RWPE1 (cell line): Measurements from ENCODE around the gene PA2G4.

ENCODE experiments used
- CTCF ChIA-PET: fragments of 350-600 bp; sonication (Branson Sonifier 250); formaldehyde crosslinking; extraction: SDS; loops from one replicate; lab custom pipeline; 2021; lab: Yijun Ruan, JAX
- POLR2A ChIA-PET: fragments of 400-600 bp; formaldehyde crosslinking; extraction: SDS; loops from one replicate; lab custom pipeline; 2020; ENCODE audit warnings: antibody characterized with exemption; ENCODE audit not compliant: low non-redundant PET; lab: Yijun Ruan, JAX
- DNase-seq: peaks from one replicate; pipeline ENCODE4 v3.0.0; 2012; ENCODE audit warnings: low spot score
- H3K27ac ChIP-seq: fragments of 450-650 bp; 2 replicates; pipeline ENCODE4 v1.5.1; 2017
- CTCF ChIP-seq: fragments of 450-650 bp; conservative IDR thresholded peaks from 2 replicates; pipeline ENCODE4 v1.5.1; 2017; ENCODE audit warnings: low read depth, mild to moderate bottlenecking

Gene PA2G4

GRCh38 chr12:56082382-56082781 lies 22.0 kb upstream of the PA2G4 start:
- ChIA-PET POLR2A (interaction anchor here (0.5 kb wide), 1 partner anchor 145 kb away, joined by 4 read pairs; no protein-coding TSS in a partner anchor), CTCF (no interaction called here)
- DNase-seq = no peak
- H3K27ac ChIP-seq = no peak overlapping the region
- no peak for TF ChIP-seq CTCF

DNA sequence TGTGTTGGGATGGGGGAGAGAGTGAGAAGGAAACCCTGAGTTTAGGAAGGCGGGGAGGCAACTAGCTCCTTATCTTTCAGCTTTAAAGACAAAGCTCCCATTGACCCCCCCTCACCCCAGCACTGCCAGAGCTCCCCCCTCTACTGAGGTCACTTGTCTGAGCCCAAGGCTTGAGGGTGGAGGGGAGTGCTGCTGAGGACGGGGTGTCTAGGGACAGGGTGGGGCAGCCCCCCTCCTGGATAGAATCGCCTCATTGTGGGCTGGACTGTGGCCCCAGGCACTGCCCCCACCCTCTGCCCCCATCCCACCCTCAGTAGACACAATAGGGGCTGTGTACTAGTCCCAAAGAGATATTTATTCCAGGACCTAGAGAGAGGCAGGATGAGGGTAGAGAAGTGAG lies 21.4 kb upstream of the PA2G4 start:
- no peak overlapping the region for H3K27ac ChIP-seq
- ChIA-PET POLR2A (interaction anchor here (0.5 kb wide), 1 partner anchor 144 kb away, joined by 4 read pairs; no protein-coding TSS in a partner anchor), CTCF (interaction anchor here (0.7 kb wide), 1 partner anchor 37 kb away, joined by 4 read pairs; no protein-coding TSS in a partner anchor)
- no peak for DNase-seq
- TF ChIP-seq CTCF = no peak

GRCh38 chr12:56084958-56085543 lies 19.3 kb upstream of the PA2G4 start:
- no peak overlapping the region for H3K27ac ChIP-seq
- no peak for DNase-seq
- CTCF ChIA-PET = interaction anchor here (0.6 kb wide), 1 partner anchor 20 kb away, joined by 3 read pairs; the partner anchor contains the start of gene PA2G4
- no peak for TF ChIP-seq CTCF
- POLR2A ChIA-PET = interaction anchor here (1.2 kb wide), 1 partner anchor 19 kb away, joined by 5 read pairs; the partner anchor contains the start of gene PA2G4

GRCh38 chr12:56086096-56086495 lies 18.3 kb upstream of the PA2G4 start:
- CTCF ChIA-PET = no interaction called here
- POLR2A ChIA-PET = interaction anchor here (0.8 to 1.2 kb wide), 2 partner anchors 18 to 79 kb away, joined by 5 to 12 read pairs; partner anchors contain the start of gene PA2G4
- no peak for TF ChIP-seq CTCF
- H3K27ac ChIP-seq = no peak overlapping the region
- peak; percentile 55 for DNase-seq

DNA sequence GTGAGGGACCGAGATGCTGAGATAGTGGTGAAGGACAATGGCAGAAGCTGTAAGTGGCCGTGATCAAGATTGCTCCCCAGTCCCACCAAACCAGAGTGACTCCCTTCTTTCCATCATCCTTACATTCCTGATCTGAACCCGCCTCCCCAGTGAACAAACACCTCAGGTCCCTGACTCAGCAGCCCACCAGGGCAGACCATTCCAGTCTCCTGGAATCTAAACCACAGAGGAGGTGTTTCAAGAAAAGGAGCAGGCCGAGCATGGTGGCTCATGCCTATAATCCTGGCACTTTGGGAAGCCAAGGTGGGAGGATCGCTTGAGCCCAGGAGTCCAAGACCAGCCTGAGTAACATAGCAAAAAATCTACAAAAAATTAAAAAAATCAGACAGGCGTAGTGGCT lies 17.8 kb upstream of the PA2G4 start:
- H3K27ac ChIP-seq = no peak overlapping the region
- DNase-seq = no peak
- POLR2A ChIA-PET = interaction anchor here (0.8 kb wide), 1 partner anchor 80 kb away, joined by 12 read pairs; no protein-coding TSS in a partner anchor
- no peak for TF ChIP-seq CTCF
- CTCF ChIA-PET = no interaction called here

GRCh38 chr12:56087220-56087619 lies 17.1 kb upstream of the PA2G4 start:
- no peak overlapping the region for H3K27ac ChIP-seq
- no peak for DNase-seq
- ChIA-PET CTCF (no interaction called here), POLR2A (no interaction called here)
- no peak for TF ChIP-seq CTCF
